ENCODE results near the gene NET1. TPM values are rescaled to one million over a fixed set of nuclear protein-coding genes. Genes with fewer than 3 reads are reported as not detected.
"Not testable (repeated sequence)": the region's sequence is repeated elsewhere in the genome, so short reads cannot be mapped to it uniquely, and the experiment has no call there.

NET1 gene
- total RNA-seq, 3 donors from 2014 or later, result 213 to 399 (median 359) TPM

DNA sequence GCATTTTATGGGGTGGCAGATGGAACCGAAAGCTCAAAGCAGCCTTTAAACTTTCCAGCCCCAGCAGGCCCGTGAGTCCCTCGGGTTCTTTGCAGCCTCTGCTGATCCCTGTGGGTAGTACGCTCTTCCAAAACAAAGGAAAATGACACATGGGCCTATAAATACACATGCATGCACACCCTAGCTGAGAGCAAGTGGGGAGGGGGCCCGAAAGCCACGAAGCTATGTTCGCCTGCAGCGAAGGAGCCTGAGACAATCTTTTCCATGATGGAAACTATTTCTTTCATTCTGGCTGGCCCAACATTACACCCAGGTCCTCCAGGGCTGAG is 54.8 kb downstream of the NET1 start:
- H3K4me3 ChIP-seq, result no peak overlapping the region
- peak; percentile 10 for ATAC-seq

DNA sequence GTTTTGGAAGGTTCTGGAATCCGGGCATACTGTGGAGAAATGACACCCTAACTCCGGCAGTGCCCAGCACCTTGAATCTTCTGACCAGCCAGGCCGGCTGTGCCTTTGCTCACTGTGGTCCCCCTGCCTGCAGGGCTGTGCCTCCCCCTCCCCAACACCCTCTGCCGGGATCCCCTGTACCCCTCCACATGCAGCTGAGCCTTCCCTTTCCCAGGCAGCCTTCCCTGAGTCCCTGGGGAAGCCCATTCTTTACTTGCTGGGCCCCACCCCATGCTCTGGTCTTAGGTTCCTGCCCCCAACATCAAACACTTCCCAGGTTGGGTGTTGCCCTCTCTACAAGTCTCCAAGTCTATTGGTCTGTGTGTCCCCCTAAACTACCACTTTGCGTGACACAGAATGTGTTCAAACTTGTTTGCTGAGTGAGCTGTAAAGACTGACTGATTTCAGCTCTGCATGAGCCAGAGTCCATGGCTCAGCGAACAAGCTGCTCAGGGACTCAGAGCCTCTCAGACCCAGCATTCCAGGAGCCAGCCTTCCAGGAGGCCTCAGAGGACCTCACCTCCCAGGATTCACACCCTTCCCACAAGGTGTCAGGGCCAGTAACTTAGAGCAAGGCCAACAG is 55.4 kb downstream of the NET1 start:
- TF ChIP-seq, protein P1, sequence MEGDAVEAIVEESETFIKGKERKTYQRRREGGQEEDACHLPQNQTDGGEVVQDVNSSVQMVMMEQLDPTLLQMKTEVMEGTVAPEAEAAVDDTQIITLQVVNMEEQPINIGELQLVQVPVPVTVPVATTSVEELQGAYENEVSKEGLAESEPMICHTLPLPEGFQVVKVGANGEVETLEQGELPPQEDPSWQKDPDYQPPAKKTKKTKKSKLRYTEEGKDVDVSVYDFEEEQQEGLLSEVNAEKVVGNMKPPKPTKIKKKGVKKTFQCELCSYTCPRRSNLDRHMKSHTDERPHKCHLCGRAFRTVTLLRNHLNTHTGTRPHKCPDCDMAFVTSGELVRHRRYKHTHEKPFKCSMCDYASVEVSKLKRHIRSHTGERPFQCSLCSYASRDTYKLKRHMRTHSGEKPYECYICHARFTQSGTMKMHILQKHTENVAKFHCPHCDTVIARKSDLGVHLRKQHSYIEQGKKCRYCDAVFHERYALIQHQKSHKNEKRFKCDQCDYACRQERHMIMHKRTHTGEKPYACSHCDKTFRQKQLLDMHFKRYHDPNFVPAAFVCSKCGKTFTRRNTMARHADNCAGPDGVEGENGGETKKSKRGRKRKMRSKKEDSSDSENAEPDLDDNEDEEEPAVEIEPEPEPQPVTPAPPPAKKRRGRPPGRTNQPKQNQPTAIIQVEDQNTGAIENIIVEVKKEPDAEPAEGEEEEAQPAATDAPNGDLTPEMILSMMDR (IDR thresholded peaks at IDR 0.05), result no peak
- DNase-seq (peak in 2 of 3 donors; percentile 42 to 50), ATAC-seq (peak; percentile 40)
- H3K9me3 ChIP-seq, result peaks cover 2% of the 10 kb centered on the region
- intact Hi-C loops (cut with DNase I, micrococcal nuclease), result no loop called here
- peaks cover 37% of the 10 kb centered on the region for H3K4me1 ChIP-seq (ENCODE audit: low read depth)
- H3K4me3 ChIP-seq, result no peak overlapping the region
- H3K36me3 ChIP-seq (ENCODE audit: low read depth), result no peaks in the 10 kb centered on the region

More for the DNA sequence above, 54.8 kb downstream of the NET1 start:
- peaks cover 2% of the 10 kb centered on the region for H3K9me3 ChIP-seq
- TF ChIP-seq, protein P1 (IDR thresholded peaks at IDR 0.05), result no peak
- peaks cover 37% of the 10 kb centered on the region for H3K4me1 ChIP-seq (ENCODE audit: low read depth)
- DNase-seq, result peak in 1 of 3 donors; percentile 45
- intact Hi-C loops (cut with DNase I, micrococcal nuclease), result no loop called here
- no peaks in the 10 kb centered on the region for H3K36me3 ChIP-seq (ENCODE audit: low read depth)

- Histone ChIP-seq H3K9me3 (peaks cover 2% of the 10 kb centered on the region), H3K4me3 (no peak overlapping the region), H3K4me1 (ENCODE audit: low read depth) (peaks cover 37% of the 10 kb centered on the region), H3K36me3 (ENCODE audit: low read depth) (no peaks in the 10 kb centered on the region)
- TF ChIP-seq, protein P1 (IDR thresholded peaks at IDR 0.05), result no peak
- ATAC-seq, result no peak
- intact Hi-C loops (cut with DNase I, micrococcal nuclease), result no loop called here
- no peak for DNase-seq
Observed at GRCh38 chr10:5468262-5469106, 56.1 kb downstream of the NET1 start.

DNA sequence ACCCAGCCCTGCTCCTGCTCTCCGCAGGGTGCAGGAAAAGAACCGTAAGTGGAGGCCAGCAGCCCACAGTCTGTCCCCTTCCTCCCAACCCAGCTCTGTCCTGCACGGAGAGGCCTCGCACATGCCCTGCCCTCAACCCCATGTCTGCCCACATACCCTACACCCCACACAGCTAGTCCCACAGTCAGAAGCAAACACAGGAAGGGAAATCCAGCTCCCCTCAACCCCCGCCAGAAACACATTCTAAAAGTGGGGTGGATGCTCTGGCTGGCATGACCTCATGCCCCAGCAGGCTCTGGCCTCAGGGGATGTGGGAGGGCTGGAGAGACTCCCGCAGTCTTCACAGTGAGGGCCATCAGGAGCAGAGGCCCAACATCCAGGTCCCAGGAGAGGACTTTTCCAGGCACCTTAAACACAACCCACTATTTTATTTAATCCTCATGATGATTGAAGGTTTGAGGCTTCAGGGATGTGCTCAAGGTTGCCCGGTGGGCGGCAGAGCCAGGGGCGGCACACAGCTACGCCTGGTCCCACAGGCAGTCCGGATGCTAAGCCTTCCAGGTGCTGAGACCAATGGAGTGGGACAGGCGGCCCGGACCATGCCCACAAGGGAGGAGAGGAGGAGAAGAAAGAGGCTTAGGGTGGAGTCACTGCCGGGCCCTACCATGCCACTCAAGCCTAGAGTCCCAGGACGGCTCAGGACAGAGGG is 57.1 kb downstream of the NET1 start:
- ATAC-seq (no peak), DNase-seq (no peak)
- intact Hi-C loops (cut with DNase I, micrococcal nuclease), result no loop called here
- TF ChIP-seq, protein P1 (IDR thresholded peaks at IDR 0.05), result no peak
- Histone ChIP-seq H3K36me3 (ENCODE audit: low read depth) (no peaks in the 10 kb centered on the region), H3K4me3 (no peak overlapping the region), H3K9me3 (peaks cover 2% of the 10 kb centered on the region), H3K4me1 (ENCODE audit: low read depth) (peaks cover 37% of the 10 kb centered on the region)

DNA sequence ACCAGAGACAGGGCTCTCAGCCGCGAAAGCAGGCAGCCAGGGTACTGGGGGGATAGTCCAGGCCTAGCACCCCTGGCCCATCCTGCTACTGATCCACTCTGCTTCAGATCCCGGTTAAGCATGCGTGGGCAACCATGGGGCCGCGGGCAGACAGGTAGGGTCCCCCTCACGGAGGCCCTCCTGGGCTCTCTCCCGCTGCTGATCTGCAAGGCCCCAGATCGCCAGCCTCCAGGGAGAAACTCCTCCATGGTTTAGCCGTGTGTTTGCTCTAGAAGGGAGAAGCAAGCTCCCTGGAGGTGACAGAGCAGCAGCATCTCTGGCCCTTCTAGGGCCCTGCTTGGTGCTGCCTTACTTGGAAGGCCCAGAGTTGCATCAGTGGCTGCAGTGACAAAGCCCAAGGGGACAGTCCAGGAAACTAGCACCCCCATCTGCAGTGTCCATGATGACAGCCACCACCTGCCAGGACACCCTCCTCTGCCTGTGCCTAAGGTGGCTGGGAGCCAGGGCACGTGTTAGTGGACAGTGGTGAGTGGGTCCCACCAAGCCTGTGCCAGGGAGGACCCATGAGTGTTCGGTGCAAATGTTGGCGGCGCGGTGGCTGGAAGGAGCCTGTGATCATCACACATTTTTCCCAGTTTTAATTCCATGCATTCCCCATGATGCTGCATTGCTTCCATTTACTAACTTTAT is 57.9 kb downstream of the NET1 start:
- H3K4me1 ChIP-seq (ENCODE audit: low read depth), result peaks cover 31% of the 10 kb centered on the region
- intact Hi-C loops (cut with DNase I, micrococcal nuclease), result no loop called here
- TF ChIP-seq, protein P1 (IDR thresholded peaks at IDR 0.05), result no peak
- H3K9me3 ChIP-seq, result peaks cover 2% of the 10 kb centered on the region
- ATAC-seq (no peak), DNase-seq (no peak)
- no peaks in the 10 kb centered on the region for H3K36me3 ChIP-seq (ENCODE audit: low read depth)
- no peak overlapping the region for H3K4me3 ChIP-seq

DNA sequence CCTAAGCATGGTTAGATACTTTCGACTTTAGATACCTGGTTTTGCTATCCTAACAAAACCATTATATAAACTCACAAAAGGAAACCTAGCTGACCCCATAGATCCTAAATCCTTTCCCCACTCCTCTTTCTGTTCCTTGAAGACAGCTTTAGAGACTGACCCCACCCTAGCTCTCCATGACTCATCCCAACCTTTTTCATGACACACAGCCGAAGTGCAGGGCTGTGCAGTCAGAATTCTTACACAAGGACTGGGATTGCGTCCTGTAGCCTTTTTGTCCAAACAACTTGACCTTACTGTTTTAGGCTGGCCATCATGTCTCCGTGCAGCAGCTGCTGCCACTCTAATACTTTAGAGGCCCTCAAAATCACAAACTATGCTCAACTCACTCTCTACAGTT is 62.3 kb downstream of the NET1 start:
- H3K36me3 ChIP-seq (ENCODE audit: low read depth); H3K4me3 ChIP-seq; intact Hi-C loops (cut with DNase I, micrococcal nuclease); DNase-seq; ATAC-seq; H3K9me3 ChIP-seq; H3K4me1 ChIP-seq (ENCODE audit: low read depth): not testable (repeated sequence)

DNA sequence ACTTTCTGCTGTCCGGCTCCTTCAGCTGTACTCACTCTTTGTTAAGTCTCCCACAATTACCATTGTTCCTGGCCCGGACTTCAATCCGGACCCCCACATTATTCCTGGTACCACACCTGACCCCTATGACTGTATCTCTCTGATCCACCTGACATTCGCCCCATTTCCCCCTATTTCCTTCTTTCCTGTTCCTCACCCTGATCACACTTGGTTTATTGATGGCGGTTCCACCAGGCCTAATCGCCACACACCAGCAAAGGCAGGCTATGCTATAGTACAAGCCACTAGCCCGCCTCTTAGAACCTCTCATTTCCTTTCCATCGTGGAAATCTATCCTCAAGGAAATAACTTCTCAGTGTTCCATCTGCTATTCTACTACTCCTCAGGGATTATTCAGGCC is 62.7 kb downstream of the NET1 start:
- H3K4me3 ChIP-seq; H3K36me3 ChIP-seq (ENCODE audit: low read depth); DNase-seq; H3K9me3 ChIP-seq; ATAC-seq; intact Hi-C loops (cut with DNase I, micrococcal nuclease); H3K4me1 ChIP-seq (ENCODE audit: low read depth): not testable (repeated sequence)
